Measurements from ENCODE around the gene OVAAL.
A peak's percentile ranks its signal among the peaks of the same experiment; 100 is the strongest.
"Not testable (repeated sequence)": the region's sequence is repeated elsewhere in the genome, so short reads cannot be mapped to it uniquely, and the experiment has no call there.

OVAAL gene

GRCh38 chr1:180542113-180542837 lies 16.5 kb upstream of the OVAAL start:
- no peak for DNase-seq

DNA sequence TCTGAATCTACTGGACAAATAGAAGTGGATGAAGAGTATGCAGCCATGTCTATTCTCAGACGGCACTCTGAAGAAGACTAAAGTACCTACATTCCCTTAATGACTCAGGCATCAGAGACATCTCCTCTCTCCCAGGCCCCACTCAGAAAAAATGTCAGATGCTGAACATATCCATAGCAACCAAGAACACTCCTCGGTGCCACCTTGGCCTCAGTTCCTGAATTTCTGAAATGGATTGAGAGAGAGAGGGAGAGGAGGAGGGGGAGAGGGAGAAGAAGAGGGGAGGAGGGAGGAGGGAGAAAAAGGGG lies 16.0 kb upstream of the OVAAL start:
- DNase-seq = no peak

GRCh38 chr1:180544050-180544449 lies 14.7 kb upstream of the OVAAL start:
- no peak for DNase-seq

- no peak for DNase-seq
Observed at GRCh38 chr1:180545991-180546390, 12.8 kb upstream of the OVAAL start.

GRCh38 chr1:180548686-180549317 lies 10.0 kb upstream of the OVAAL start:
- DNase-seq = no peak

DNA sequence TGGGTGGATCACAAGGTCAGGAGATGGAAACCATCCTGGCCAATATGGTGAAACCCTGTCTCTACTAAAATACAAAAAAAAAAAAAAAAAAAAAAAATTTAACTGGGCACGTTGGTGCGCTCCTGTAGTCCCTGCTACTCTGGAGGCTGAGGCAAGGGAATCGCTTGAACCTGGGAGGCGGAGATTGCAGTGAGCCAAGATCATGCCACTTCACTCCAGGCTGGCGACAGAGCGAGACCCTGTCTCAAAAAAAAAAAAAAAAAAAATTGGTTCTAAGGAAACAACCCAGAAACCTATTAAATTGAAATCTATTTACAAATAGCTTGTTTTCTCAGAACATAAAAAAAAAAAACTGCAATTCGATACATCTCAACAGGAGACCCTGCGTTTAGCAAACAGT lies 9.0 kb upstream of the OVAAL start:
- DNase-seq = not testable (repeated sequence)

DNA sequence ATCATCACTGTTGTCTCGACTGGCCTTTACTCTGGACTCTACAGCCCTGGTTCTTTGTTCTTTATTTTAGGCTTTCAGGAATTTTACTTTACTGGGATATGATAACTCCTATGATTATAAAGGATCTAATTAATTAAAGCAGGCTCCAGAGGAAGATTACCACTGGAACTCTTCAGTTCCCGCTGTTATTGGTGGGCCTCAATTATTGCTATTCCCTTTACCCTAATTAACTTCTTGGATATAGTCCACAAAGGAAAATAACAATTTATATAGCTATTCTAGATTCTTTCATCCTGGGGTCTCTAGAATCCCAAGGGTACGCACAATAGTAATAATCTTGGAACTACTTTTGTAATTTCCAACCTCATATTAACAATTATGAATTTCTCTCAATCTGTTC lies 8.5 kb upstream of the OVAAL start:
- DNase-seq = no peak

- no peak for DNase-seq
Observed at GRCh38 chr1:180551997-180552396, 6.8 kb upstream of the OVAAL start.

GRCh38 chr1:180553046-180553445 lies 5.7 kb upstream of the OVAAL start:
- DNase-seq = not testable (repeated sequence)

GRCh38 chr1:180555411-180555810 lies 3.4 kb upstream of the OVAAL start:
- no peak for DNase-seq

DNA sequence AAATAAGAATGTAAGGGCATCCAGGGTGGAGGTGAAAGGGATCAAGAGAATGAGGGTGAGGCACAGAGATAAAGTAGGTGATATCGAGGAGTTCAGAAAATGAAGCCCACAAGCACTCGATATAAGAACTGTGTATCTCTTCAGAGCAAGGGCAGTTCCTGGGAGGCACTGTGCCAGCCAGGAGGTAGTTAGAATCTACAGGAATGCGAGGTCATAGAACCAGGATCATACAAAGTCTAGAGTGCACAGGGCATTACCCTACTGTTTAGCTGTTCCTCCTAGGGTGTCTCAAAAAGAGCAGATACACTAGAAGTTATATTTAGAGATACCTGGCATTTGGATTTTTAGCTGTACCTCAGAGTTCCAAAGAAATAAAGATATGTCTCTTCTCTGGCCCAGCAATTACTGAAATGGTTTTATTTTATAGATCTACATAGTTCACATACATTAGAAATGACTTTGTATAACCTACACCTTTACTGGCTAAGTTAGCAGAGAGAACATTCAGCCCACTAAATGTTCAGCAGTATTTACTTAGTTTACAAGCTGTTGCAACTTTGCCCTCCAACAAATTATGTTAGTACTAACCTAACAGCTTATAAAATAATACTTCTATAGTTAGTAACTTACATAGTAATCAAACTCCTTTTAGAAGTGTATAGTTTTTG lies 1.6 kb downstream of the OVAAL start:
- peak; percentile 35 for DNase-seq

GRCh38 chr1:180560868-180561600 lies 2.3 kb downstream of the OVAAL start:
- DNase-seq = no peak

GRCh38 chr1:180562640-180563025 lies 3.9 kb downstream of the OVAAL start:
- no peak for DNase-seq

DNA sequence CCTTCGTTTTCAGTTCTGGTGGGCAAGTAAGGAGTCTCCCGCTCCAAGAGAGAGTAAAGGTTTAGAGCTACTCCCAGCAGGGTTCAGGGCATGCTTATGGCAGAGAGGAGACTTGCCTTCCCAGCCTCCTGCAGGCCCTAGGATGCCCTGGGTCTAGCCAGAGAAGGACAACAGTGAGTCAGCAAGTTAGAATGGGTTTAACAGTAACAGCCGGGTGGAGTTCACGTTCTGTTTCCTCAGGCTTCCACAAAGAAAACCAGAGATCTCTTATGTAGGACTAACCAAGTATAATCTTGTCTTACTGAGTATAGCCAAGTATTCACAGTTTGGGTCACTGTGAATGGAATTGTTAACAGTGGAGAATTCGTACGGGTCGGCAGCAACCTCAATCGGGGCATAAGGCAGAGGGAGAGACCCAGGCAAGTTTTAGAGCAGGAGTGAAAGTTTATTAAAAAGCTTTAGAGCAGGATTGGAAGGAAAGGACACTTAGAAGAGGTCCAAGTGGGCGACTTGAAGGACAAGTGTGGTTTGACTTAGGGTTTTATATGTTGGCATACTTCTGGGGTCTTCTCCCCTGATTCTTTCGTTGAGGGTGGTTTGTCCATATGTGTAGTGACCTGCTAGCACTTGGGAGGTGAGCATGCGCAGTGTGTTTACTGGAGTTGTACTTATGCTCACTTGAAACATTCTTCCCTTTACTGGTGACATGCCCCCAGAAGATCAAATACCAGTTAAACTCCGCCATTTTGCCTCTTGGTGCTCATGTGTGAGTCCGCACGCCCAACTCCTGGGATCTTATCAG lies 4.5 kb downstream of the OVAAL start:
- peak; percentile 71 for DNase-seq

- DNase-seq = no peak
Observed at GRCh38 chr1:180565121-180565871, 6.5 kb downstream of the OVAAL start.

DNA sequence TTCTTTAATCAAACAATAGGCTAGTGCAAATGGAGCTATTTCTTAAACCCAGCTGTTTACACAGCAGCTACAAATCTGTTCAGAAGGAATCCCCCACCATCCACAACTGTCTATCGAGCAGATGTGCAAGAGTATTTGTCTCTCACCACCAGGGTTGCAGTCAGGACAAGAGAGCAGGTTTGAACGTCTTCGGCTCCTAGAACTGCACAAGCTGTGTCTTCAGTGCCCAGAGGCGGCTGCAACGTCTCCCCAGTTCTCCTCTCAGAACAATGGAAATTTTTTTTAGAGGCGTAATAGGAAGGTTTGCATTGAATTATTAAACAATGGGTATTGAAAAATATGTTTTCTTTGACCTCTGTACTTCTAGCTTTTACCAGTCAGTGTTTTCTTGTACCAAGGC lies 7.3 kb downstream of the OVAAL start:
- no peak for DNase-seq

DNA sequence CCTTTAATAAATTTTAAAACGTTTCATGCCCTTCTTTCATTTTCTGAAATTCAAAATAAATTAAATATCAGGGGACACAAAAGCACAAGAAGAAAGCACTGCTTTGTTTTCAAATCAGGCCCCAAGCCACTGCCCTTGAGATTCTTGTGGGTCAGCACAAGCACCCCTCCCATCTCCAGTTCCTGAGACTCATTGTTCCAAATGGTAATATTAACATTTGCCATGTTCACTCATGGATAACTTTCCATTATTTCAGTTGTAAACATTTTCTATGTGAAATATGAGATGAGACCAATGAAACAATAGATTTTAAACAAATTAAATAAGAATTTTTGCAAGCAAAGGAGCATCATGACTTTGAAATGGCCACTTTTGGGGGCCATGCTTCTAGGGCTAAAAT lies 7.7 kb downstream of the OVAAL start:
- DNase-seq = no peak

- no peak for DNase-seq
Observed at GRCh38 chr1:180567654-180568053, 8.9 kb downstream of the OVAAL start.

DNA sequence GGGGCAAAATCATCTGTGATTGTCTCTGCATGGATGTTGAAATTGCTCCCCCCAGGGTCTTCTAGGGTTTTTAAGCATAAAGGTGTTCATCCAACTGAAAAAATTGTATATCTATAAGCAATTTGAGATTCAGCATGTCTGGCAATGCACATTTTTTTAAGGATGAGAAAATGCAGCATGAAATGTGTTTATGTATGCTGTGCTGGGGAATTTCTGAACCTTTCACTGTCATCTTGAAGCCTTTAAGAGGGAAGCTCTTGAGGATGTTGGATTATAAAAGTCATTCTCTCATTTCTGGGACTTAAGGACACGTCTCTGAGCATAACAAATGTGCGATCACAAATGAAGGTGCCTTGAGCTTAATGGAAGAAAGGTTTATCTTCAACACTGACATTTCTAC lies 9.4 kb downstream of the OVAAL start:
- no peak for DNase-seq

DNA sequence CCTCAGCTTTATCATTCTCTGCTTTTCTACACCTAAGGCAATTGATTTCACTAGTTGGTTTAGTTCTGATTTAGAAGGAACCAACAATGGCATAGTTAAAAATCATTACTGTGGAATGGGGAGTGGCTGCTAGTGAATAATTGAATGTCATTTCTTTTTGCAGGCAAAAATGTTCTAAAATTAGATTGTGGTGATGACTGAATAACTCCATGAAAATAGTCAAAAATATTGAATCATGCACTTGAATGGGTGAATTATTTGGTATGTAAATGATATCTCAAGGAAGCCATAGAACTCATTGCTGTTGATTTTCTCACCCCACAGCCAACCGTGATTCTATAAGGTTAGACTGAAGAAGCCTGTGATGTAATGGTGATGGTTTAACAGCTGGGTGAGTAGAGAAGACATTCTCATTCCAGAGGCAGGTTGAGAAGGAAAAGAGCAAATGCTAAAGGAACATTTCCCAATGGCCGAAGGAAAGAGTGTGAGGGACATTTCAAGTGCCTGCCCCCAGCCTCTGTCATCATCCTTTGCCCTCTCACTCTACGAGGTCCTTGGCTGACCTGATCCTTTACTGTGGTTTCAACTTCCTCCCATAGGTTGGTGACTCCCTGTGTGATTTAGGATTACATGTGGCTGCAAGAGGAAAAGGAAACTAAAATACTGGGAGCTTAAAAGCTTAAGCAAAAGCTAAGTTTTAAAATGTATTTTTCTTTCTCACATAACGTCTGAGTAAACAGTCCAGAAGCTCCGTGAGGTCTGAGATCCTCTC lies 12.5 kb downstream of the OVAAL start:
- no peak for DNase-seq
